Measurements from ENCODE around the gene SYTL4. TPM values are rescaled to one million over a fixed set of nuclear protein-coding genes. Genes with fewer than 3 reads are reported as not detected.

The SYTL4 gene
- total RNA-seq, 2 donors from 2014 or later, result 25.7 to 39.3 TPM

DNA sequence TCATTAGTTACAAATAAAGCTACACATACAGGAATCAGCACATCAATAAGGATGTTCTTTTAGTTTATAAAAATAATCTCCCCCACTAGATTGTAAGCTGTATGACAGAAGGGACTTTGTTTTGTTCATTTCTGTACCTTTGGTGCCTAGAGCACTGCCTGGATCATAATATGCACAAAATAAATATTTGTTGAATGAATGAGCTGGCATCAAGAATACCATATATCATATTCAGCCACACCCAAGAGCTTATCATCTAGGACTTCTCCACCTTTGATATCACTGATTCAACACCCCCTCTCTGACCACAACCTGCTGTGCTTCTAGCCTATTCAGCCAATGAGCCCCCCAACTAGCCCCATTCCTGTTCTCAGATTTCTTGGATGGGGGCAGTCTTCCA is 10.6 kb downstream of the SYTL4 start:
- Histone ChIP-seq H3K4me3 (no peak overlapping the region), H3K36me3 (no peaks in the 10 kb centered on the region), H3K4me1 (replicated peaks) (no peaks in the 10 kb centered on the region), H3K27ac (no peak overlapping the region), H3K27me3 (replicated peaks; ENCODE audit: insufficient read depth) (no peaks in the 10 kb centered on the region), H3K9me3 (no peaks in the 10 kb centered on the region)
- DNase-seq (ENCODE audit: low spot score), result no peak
- intact Hi-C loops (cut with DNase I), result no loop called here
- TF ChIP-seq POLR2A (IDR thresholded peaks at IDR 0.05) (no peak), POLR2AphosphoS5 (IDR thresholded peaks at IDR 0.05) (no peak), CTCF (IDR thresholded peaks at IDR 0.05) (no peak)

GRCh38 chrX:100720301-100720700 is 11.6 kb downstream of the SYTL4 start:
- TF ChIP-seq CTCF (IDR thresholded peaks at IDR 0.05) (no peak), POLR2A (IDR thresholded peaks at IDR 0.05) (no peak), POLR2AphosphoS5 (IDR thresholded peaks at IDR 0.05) (no peak)
- 74% methylated on average over 2 of the region's 2 CpGs for WGBS
- intact Hi-C loops (cut with DNase I), result no loop called here
- Histone ChIP-seq H3K9me3 (no peaks in the 10 kb centered on the region), H3K27ac (no peak overlapping the region), H3K27me3 (replicated peaks; ENCODE audit: insufficient read depth) (no peaks in the 10 kb centered on the region), H3K36me3 (no peaks in the 10 kb centered on the region), H3K4me1 (replicated peaks) (no peaks in the 10 kb centered on the region), H3K4me3 (no peak overlapping the region)
- no peak for DNase-seq (ENCODE audit: low spot score)

DNA sequence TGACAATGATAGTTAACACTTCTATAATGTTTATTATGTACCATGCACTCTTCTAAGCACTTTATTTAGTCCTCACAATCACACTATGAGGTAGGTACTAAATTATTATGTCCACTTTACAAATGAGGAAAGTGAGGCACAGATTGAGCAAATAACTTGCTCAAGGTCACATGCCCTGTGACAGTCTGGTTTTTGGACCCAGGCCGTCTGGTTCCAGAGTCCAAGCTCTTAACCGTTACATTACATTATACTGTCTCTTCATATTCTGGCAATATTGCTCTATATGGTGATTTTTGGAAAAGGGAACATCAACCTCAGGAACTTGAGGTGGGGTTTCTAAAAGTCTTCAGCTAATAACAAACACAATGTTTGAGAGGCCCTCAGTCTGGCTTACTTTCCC is 12.8 kb downstream of the SYTL4 start:
- H3K27me3 ChIP-seq (replicated peaks; ENCODE audit: insufficient read depth), result no peaks in the 10 kb centered on the region
- no peak overlapping the region for H3K27ac ChIP-seq
- intact Hi-C loops (cut with DNase I), result no loop called here
- no peaks in the 10 kb centered on the region for H3K36me3 ChIP-seq
- no peaks in the 10 kb centered on the region for H3K9me3 ChIP-seq
- no peak for DNase-seq (ENCODE audit: low spot score)
- TF ChIP-seq CTCF (IDR thresholded peaks at IDR 0.05) (no peak), POLR2A (IDR thresholded peaks at IDR 0.05) (no peak), POLR2AphosphoS5 (IDR thresholded peaks at IDR 0.05) (no peak)
- WGBS, result 83% methylated on average over 2 of the region's 2 CpGs
- H3K4me3 ChIP-seq, result no peak overlapping the region
- no peaks in the 10 kb centered on the region for H3K4me1 ChIP-seq (replicated peaks)

GRCh38 chrX:100717363-100717762 is 14.6 kb downstream of the SYTL4 start:
- no peaks in the 10 kb centered on the region for H3K36me3 ChIP-seq
- H3K4me1 ChIP-seq (replicated peaks), result no peaks in the 10 kb centered on the region
- DNase-seq (ENCODE audit: low spot score), result no peak
- no peak overlapping the region for H3K4me3 ChIP-seq
- no peaks in the 10 kb centered on the region for H3K9me3 ChIP-seq
- H3K27ac ChIP-seq, result no peak overlapping the region
- TF ChIP-seq POLR2A (IDR thresholded peaks at IDR 0.05) (no peak), CTCF (IDR thresholded peaks at IDR 0.05) (no peak), POLR2AphosphoS5 (IDR thresholded peaks at IDR 0.05) (no peak)
- 83% methylated on average over 8 of the region's 8 CpGs for WGBS
- H3K27me3 ChIP-seq (replicated peaks; ENCODE audit: insufficient read depth), result no peaks in the 10 kb centered on the region
- intact Hi-C loops (cut with DNase I), result no loop called here

DNA sequence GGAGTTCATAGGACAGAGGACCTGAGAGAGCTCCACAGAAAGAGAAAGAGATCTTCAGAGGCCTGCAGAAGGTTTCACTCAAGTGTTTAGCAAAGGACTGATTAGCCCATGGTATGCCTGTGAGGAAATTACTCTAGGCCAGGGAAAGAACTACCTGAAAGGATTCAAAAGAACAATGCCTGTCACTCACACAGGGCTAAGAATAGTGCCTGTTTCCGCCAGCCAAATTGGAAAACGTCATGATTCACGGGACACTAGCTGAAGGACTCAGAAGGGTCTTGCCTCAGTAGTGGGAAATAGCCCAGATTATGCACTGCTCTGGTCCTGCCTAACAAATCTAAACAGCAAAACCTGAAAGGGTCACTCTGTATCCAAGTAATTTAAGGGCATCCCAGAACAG is 21.1 kb downstream of the SYTL4 start:
- intact Hi-C loops (cut with DNase I), result no loop called here
- no peak overlapping the region for H3K27ac ChIP-seq
- H3K4me1 ChIP-seq (replicated peaks), result no peaks in the 10 kb centered on the region
- no peak overlapping the region for H3K4me3 ChIP-seq
- no peaks in the 10 kb centered on the region for H3K36me3 ChIP-seq
- H3K9me3 ChIP-seq, result no peaks in the 10 kb centered on the region
- no peaks in the 10 kb centered on the region for H3K27me3 ChIP-seq (replicated peaks; ENCODE audit: insufficient read depth)
- TF ChIP-seq CTCF (IDR thresholded peaks at IDR 0.05) (no peak), POLR2AphosphoS5 (IDR thresholded peaks at IDR 0.05) (no peak), POLR2A (IDR thresholded peaks at IDR 0.05) (no peak)
- 30% methylated on average over 3 of the region's 3 CpGs for WGBS
- DNase-seq (ENCODE audit: low spot score), result no peak
